Measurements from ENCODE around the gene BOLA3. TPM values are rescaled to one million over a fixed set of nuclear protein-coding genes. Genes with fewer than 3 reads are reported as not detected.
A peak's percentile ranks its signal among the peaks of the same experiment; 100 is the strongest.

The BOLA3 gene
- total and polyA plus RNA-seq, 10 of the 15 experiments (the other 5 are each of a cell fraction or from before 2014, with no cell fraction given), result 62.6 to 300 (median 134) TPM

GRCh38 chr2:74168739-74169138 is 21.0 kb upstream of the BOLA3 start (continued):
- TF ChIP-seq CREM (IDR thresholded peaks at IDR 0.05; ENCODE audit: low read depth), result peak; percentile 11; the same call in 1 of the 2 replicates

- POLR2A ChIA-PET, result interaction anchor here (0.6 kb wide), 1 partner anchor 12 kb away, joined by 3 read pairs; no protein-coding TSS in a partner anchor
- Histone ChIP-seq H3K27me3 (replicated peaks in 1 of 2; ENCODE audit: control insufficient read depth in 2 of 2, insufficient read depth in 2 of 2, low read length in 1 of 2) (no peaks in the 10 kb centered on the region), H4K20me1 (ENCODE audit: control insufficient read depth, insufficient read depth) (no peaks in the 10 kb centered on the region), H3K36me3 (ENCODE audit: control insufficient read depth in 2 of 2, insufficient read depth in 2 of 2, low read length in 1 of 2) (peaks cover 10 to 55% of the 10 kb centered on the region in 2 experiments), H3K4me1 (ENCODE audit: control insufficient read depth, insufficient read depth, low read length) (no peaks in the 10 kb centered on the region), H3K9me3 (replicated peaks; ENCODE audit: control insufficient read depth, insufficient read depth, low read length) (peaks cover 3% of the 10 kb centered on the region; the same call in 2 of the 3 replicates), H3K27ac (ENCODE audit: control insufficient read depth, insufficient read depth) (no peak overlapping the region), H3K4me3 (no peak overlapping the region), H2AFZ (ENCODE audit: control insufficient read depth, low read depth, low read length) (no peak overlapping the region), H3K4me2 (ENCODE audit: control insufficient read depth, insufficient read depth) (no peak overlapping the region), H3K79me2 (ENCODE audit: control insufficient read depth, insufficient read depth, low read length) (peaks cover 26% of the 10 kb centered on the region), H3K9ac (ENCODE audit: control insufficient read depth, insufficient read depth, low read length) (no peak overlapping the region)
- CTCF ChIA-PET, result interaction anchor here (5.6 kb wide), 1 partner anchor 14 kb away, joined by 31 read pairs; no protein-coding TSS in a partner anchor
- RAD21 ChIA-PET (ENCODE audit: unreplicated experiment), result interaction anchor here (1.2 kb wide), 1 partner anchor 14 kb away, joined by 3 read pairs; the partner anchor contains the start of gene MOB1A
- SMC1A ChIA-PET (ENCODE audit: uncharacterized antibody, unreplicated experiment), result interaction anchor here (2.8 to 3.2 kb wide), 2 partner anchors 10 to 13 kb away, joined by 14 to 15 read pairs; no protein-coding TSS in a partner anchor
- WGBS (ENCODE audit: insufficient coverage, insufficient replicate concordance, low lambda C conversion rate, missing lambda C conversion rate), result 100% methylated on average over 1 of the region's 1 CpG
- DNase-seq (ENCODE audit: low read depth, low spot score) (no peak), ATAC-seq (no peak), FAIRE-seq (no peak)
- intact Hi-C loops (cut with micrococcal nuclease; ENCODE audit: unreplicated experiment) (loop anchor here (5.0 kb wide), 1 partner anchor 38 kb away; no protein-coding TSS in a partner anchor), in situ Hi-C loops (cut with MboI) (no loop called here)
- BruUV-seq (replicated peaks), result no TSS peak
- no peak for TF ChIP-seq IKZF2 (IDR thresholded peaks at IDR 0.05)
- no peak for TF ChIP-seq ZNF384 (IDR thresholded peaks at IDR 0.05; ENCODE audit: borderline replicate concordance, low read depth, low read length)
- no peak for TF ChIP-seq HDAC6 (IDR thresholded peaks at IDR 0.05; ENCODE audit: unreplicated experiment)
- no peak for TF ChIP-seq SMARCA5 (IDR thresholded peaks at IDR 0.05)
- no peak for TF ChIP-seq ESRRA (IDR thresholded peaks at IDR 0.05; ENCODE audit: low read length)
- no peak for TF ChIP-seq ZNF622 (IDR thresholded peaks at IDR 0.05)
- TF ChIP-seq TARDBP (IDR thresholded peaks at IDR 0.05; ENCODE audit: borderline replicate concordance), result no peak
- no peak for TF ChIP-seq ZZZ3 (IDR thresholded peaks at IDR 0.05; ENCODE audit: control insufficient read depth, insufficient read length, low read depth)
- no peak for TF ChIP-seq LARP7 (IDR thresholded peaks at IDR 0.05)
- TF ChIP-seq RAD21 (IDR thresholded peaks at IDR 0.05; ENCODE audit: insufficient read depth, low read depth, low read length), result no peak
- no peak for TF ChIP-seq DPF2 (IDR thresholded peaks at IDR 0.05)
- TF ChIP-seq ASH2L (IDR thresholded peaks at IDR 0.05; ENCODE audit: borderline replicate concordance, low read depth), result no peak
- no peak for TF ChIP-seq BCL11A (IDR thresholded peaks at IDR 0.05; ENCODE audit: low read depth, low read length)
- no peak for TF ChIP-seq NR2C2 (IDR thresholded peaks at IDR 0.05; ENCODE audit: borderline replicate concordance, control insufficient read depth, insufficient read length, low read depth)
- no peak for TF ChIP-seq RELB (IDR thresholded peaks at IDR 0.05; ENCODE audit: low read depth)
- no peak for TF ChIP-seq CBFB (IDR thresholded peaks at IDR 0.05; ENCODE audit: low read depth)
- no peak for TF ChIP-seq CTCF (IDR thresholded peaks at IDR 0.05 in 2 of 3, conservative IDR thresholded peaks at IDR 0.05 in 1 of 3; ENCODE audit: control insufficient read depth in 2 of 3, extremely low read depth in 1 of 3, insufficient read depth in 1 of 3, low read depth in 3 of 3, low read length in 3 of 3)
Measured at GRCh38 chr2:74164761-74165160, 17.0 kb upstream of the BOLA3 start.
